DND-41 (cell line): ENCODE data around the gene NRG3.

ENCODE experiments used
- ATAC-seq: fragments of 200-7000 bp; cut with Tn5 transposase; 3 replicates; pipeline ENCODE4 v1.9.1; 2021; ENCODE audit warnings: low read depth; ENCODE audit not compliant: insufficient read depth
- DNase-seq: peaks from one replicate; pipeline ENCODE4 v3.0.0-alpha.2; 2020
- H2AFZ ChIP-seq: 2 replicates; pipeline ENCODE4 v1.6.0; 2012; ENCODE audit warnings: low read depth, low read length
- H3K27ac ChIP-seq: 2 replicates; pipeline ENCODE4 v1.5.1; 2012; ENCODE audit warnings: low read length, inconsistent platforms
- H3K27me3 ChIP-seq: fragments of 200-600 bp; sonication (generic); 2 replicates; pipeline ENCODE4 v1.6.0; 2012; ENCODE audit warnings: low read length, mild to moderate bottlenecking, inconsistent platforms; ENCODE audit not compliant: insufficient read depth, poor library complexity
- H3K36me3 ChIP-seq: 2 replicates; pipeline ENCODE4 v1.5.1; 2012; ENCODE audit warnings: low read length, inconsistent platforms; ENCODE audit not compliant: insufficient read depth
- H3K4me1 ChIP-seq: 2 replicates; pipeline ENCODE4 v1.5.1; 2012; ENCODE audit warnings: mild to moderate bottlenecking, low read length; ENCODE audit not compliant: insufficient read depth
- H3K4me2 ChIP-seq: 2 replicates; pipeline ENCODE4 v1.6.0; 2012; ENCODE audit warnings: mild to moderate bottlenecking, moderate library complexity, low read length, inconsistent platforms; ENCODE audit not compliant: insufficient read depth
- H3K4me3 ChIP-seq, 2 experiments: fragments of 200-600 bp in 1 of 2; shearing (Covaris generic) in 1 of 2; 2 replicates each; pipeline ENCODE4 v1.5.1; 2012 to 2016; ENCODE audit warnings: inconsistent platforms in 2 of 2, low read length in 2 of 2, mild to moderate bottlenecking in 2 of 2, low read depth in 1 of 2, moderate library complexity in 1 of 2
- H3K79me2 ChIP-seq: 2 replicates; pipeline ENCODE4 v1.6.0; 2012; ENCODE audit warnings: low read length, inconsistent platforms; ENCODE audit not compliant: insufficient read depth
- H3K9ac ChIP-seq: 2 replicates; pipeline ENCODE4 v1.6.0; 2012; ENCODE audit warnings: low read depth, mild to moderate bottlenecking, inconsistent platforms, low read length, moderate library complexity
- H3K9me3 ChIP-seq: 2 replicates; pipeline ENCODE4 v1.5.1; 2012; ENCODE audit warnings: low read length, moderate library complexity, mild to moderate bottlenecking, inconsistent platforms; ENCODE audit not compliant: insufficient read depth, severe bottlenecking
- H4K20me1 ChIP-seq: 2 replicates; pipeline ENCODE4 v1.6.0; 2012; ENCODE audit warnings: low read length; ENCODE audit not compliant: insufficient read depth
- CTCF ChIP-seq: IDR thresholded peaks from 2 replicates; pipeline ENCODE4 v1.5.1; 2012; ENCODE audit warnings: borderline replicate concordance, low read length, moderate library complexity, mild to moderate bottlenecking; ENCODE audit not compliant: poor library complexity, severe bottlenecking; ENCODE audit errors: extremely low read depth
- EZH2 ChIP-seq: IDR thresholded peaks from 3 replicates; pipeline ENCODE4 v1.6.1; 2012; ENCODE audit warnings: borderline replicate concordance, low read depth, mild to moderate bottlenecking, moderate library complexity, low read length, inconsistent platforms; ENCODE audit not compliant: severe bottlenecking

NRG3 gene

GRCh38 chr10:82874671-82875070, 999.7 kb downstream of the NRG3 start:
- no peak overlapping the region for H2AFZ ChIP-seq
- no peak for ATAC-seq
- no peaks in the 10 kb centered on the region for H3K27me3 ChIP-seq
- no peak for DNase-seq
- no peak for TF ChIP-seq EZH2
- TF ChIP-seq CTCF: no peak
- no peaks in the 10 kb centered on the region for H3K79me2 ChIP-seq
- H3K9me3 ChIP-seq: no peaks in the 10 kb centered on the region
- no peak overlapping the region for H3K4me3 ChIP-seq
- H3K36me3 ChIP-seq: no peaks in the 10 kb centered on the region
- no peak overlapping the region for H3K9ac ChIP-seq
- H4K20me1 ChIP-seq: no peaks in the 10 kb centered on the region
- no peak overlapping the region for H3K4me2 ChIP-seq
- H3K27ac ChIP-seq: no peak overlapping the region
- H3K4me1 ChIP-seq: no peaks in the 10 kb centered on the region

GRCh38 chr10:82880776-82881290, 1005.8 kb downstream of the NRG3 start:
- no peak overlapping the region for H2AFZ ChIP-seq

GRCh38 chr10:82882722-82883121, 1007.7 kb downstream of the NRG3 start:
- TF ChIP-seq CTCF: no peak
- no peak for TF ChIP-seq EZH2
- no peak overlapping the region for H2AFZ ChIP-seq
- no peaks in the 10 kb centered on the region for H3K36me3 ChIP-seq
- no peak overlapping the region for H3K27ac ChIP-seq
- no peaks in the 10 kb centered on the region for H4K20me1 ChIP-seq
- no peaks in the 10 kb centered on the region for H3K79me2 ChIP-seq
- H3K27me3 ChIP-seq: no peaks in the 10 kb centered on the region
- H3K9me3 ChIP-seq: no peaks in the 10 kb centered on the region
- no peak overlapping the region for H3K9ac ChIP-seq
- H3K4me2 ChIP-seq: no peak overlapping the region
- no peaks in the 10 kb centered on the region for H3K4me1 ChIP-seq
- ATAC-seq: no peak
- H3K4me3 ChIP-seq: no peak overlapping the region
- DNase-seq: no peak

More at GRCh38 chr10:82880776-82881290, 1005.8 kb downstream of the NRG3 start:
- H4K20me1 ChIP-seq: no peaks in the 10 kb centered on the region
- H3K9ac ChIP-seq: no peak overlapping the region
- no peak overlapping the region for H3K4me3 ChIP-seq
- no peak overlapping the region for H3K27ac ChIP-seq
- no peak for DNase-seq
- H3K4me2 ChIP-seq: no peak overlapping the region
- no peaks in the 10 kb centered on the region for H3K4me1 ChIP-seq
- no peaks in the 10 kb centered on the region for H3K9me3 ChIP-seq
- H3K27me3 ChIP-seq: no peaks in the 10 kb centered on the region
- TF ChIP-seq EZH2: no peak
- TF ChIP-seq CTCF: no peak
- ATAC-seq: no peak
- no peaks in the 10 kb centered on the region for H3K36me3 ChIP-seq
- no peaks in the 10 kb centered on the region for H3K79me2 ChIP-seq

GRCh38 chr10:82883603-82884002, 1008.6 kb downstream of the NRG3 start:
- Histone ChIP-seq H3K9ac (no peak overlapping the region), H3K36me3 (no peaks in the 10 kb centered on the region), H4K20me1 (no peaks in the 10 kb centered on the region), H3K4me3 (no peak overlapping the region), H3K79me2 (no peaks in the 10 kb centered on the region), H3K4me1 (no peaks in the 10 kb centered on the region), H3K27ac (no peak overlapping the region), H3K9me3 (no peaks in the 10 kb centered on the region), H2AFZ (no peak overlapping the region), H3K27me3 (no peaks in the 10 kb centered on the region), H3K4me2 (no peak overlapping the region)
- TF ChIP-seq CTCF (no peak), EZH2 (no peak)
- no peak for DNase-seq
- no peak for ATAC-seq
